ENCODE measurements around the gene ZNF865.

Gene ZNF865

DNA sequence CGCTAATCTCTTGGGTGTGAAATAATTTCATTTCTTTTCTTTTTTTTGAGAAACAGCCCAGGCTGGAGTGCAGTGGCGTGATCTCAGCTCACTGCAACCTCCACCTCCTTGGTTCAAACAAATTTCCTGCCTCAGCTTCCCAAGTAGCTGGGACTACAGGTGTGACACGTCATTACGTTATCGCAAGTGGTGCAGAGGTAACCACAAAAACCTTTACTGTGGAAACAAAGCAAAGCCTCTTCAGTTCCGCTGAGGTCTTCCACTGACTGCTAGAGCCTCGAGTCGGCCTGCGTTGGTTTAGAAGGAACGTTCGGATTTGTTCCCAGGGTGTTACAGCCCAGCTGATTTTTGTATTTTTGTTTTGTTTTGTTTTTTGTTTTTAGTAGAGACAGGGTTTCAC is 20.9 kb downstream of the ZNF865 start:
- no peak for DNase-seq

DNA sequence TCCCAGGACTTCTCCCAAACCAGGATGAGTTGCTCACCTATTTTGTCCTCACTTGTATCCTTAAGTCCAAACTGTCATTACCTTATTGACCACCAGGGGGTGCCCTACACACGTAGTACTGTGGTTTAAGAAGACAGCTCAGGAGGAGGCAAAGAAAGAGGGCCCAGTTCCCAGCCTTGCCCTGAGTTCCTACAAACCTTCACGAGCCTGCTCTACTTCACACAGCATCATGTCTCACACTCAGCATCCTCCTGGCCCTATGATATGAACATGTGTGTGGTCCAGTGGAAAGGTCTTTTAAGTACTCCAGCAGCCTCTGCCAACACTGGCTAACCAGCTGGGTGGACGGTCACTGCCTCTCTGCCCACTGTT is 27.0 kb downstream of the ZNF865 start:
- DNase-seq, result peak; percentile 53

DNA sequence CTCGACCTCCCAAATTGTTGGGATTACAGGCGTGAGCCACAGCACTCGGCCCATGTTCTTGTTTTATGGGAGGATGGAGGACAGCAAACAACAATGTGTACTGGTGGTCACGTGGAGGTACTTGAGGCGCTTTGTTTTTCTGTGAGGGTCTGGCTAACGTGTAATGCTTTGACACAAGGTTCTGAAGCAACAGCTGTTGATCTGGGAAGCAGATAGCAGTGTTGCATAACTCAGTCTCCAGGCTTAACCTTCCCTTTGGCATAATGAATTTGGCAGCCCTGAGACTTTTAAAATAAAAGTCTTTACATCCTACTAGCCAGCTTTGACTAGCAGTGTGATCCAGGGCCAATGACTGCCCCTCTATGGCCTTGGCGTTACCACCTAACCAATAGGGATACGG is 28.4 kb downstream of the ZNF865 start:
- DNase-seq, result no peak

DNA sequence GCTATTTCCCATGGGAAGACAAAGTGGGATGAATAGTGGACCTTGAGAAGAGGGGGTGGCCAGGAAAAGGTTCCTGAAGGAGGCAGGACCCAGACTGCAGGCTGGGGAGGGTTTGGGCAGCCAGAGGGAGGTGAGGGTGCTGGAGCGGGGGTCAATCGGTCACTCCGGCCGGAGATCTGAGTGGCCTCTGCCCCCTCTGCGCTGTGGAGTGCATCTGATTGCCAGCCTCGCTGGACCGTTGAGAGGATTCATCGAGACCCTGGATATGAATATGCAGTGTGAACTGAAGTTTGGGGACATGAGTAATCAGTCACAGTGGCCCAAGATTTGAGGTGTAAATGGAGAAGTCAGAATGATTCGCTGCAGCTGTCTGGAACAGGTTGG is 29.9 kb downstream of the ZNF865 start:
- no peak for DNase-seq

DNA sequence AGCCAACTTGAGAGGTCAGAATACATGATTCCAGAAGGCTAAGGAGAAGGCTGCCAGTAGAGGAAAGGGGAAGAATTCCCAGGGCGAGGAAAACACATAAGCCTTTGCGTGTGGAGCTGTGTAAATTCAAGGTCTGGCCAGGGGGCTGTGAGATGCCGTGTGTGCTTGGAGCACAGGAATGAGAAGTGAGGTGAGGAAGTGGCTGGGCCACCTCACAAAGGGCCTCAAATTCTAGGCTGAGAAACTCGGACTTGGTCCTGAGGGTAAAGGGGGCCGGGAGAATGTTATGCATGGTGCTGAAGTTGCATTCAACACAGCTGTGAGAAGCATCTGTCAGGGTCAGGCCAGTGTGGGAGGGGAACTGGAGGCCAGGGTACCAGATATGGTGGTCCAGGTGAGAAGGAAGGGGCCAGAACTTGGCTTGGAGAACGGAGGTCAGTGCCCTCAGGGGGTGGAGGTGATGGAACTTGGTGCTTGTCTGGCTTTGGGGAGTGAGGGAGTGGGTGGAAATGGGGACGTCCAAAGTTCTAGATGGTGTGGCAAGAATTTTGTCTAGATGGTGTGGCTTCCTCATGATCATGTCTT is 30.5 kb downstream of the ZNF865 start:
- no peak for DNase-seq

DNA sequence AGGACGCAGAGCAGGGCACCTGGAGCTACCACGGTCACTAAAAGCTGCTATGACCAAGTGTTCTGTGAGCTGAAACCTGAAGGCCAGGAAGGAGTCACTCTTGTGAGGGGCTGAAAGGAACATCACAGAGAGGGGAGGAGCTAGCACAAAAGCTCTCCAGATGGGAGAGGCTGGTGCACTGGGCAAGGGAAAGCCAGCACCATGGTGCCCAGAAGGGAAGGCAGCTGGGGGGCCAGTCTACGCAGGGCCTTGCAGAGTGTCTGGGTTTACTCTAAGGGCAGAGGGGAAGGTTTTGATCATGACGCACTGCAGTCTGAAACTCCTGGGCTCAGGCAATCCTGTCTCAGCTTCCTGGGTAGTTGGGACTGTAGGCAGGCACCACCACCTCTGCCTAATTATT is 31.3 kb downstream of the ZNF865 start:
- DNase-seq, result no peak

DNA sequence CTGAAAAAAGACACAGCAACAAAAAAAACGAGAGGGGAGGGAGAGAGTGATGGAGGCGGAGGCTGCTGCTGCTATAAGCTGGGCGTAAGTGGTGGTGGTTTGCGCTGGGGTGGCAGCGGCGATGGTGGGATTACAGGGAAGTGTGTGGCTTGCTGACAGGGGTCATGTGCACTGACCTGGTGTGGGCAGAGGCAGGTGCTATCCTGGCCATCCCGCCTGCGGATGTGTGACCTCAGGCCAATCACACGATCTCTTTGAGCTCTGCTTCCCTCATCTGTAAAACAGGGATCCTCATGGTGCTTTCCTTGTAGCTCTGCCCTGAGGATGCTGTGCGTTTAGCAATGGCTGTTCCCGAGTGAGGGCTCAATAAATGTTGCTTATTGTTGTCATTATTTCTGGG is 32.1 kb downstream of the ZNF865 start:
- DNase-seq, result no peak

DNA sequence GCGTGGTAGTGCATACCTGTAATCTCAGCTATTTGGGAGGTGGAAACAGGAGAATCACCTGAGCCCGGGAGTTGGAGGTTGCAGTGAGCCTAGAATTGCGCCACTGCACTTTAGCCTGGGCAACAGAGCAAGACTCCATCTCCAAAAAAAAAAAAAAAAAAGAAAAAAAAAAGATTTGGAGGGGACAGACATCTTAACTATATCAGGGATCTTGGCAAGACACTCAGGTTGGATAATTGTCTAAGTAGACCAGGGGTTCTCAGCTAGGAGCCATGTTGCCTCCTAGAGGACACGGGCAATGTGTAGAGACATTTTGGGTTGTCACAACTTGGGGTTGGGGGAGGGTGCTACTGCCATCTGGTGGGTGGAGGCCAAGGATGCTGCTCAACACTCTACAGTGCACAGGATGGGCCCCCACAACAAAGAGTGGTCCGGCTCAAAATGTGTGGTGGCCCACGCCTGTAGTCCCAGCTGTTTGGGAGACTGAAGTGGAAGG is 33.5 kb downstream of the ZNF865 start:
- DNase-seq, result no peak

DNA sequence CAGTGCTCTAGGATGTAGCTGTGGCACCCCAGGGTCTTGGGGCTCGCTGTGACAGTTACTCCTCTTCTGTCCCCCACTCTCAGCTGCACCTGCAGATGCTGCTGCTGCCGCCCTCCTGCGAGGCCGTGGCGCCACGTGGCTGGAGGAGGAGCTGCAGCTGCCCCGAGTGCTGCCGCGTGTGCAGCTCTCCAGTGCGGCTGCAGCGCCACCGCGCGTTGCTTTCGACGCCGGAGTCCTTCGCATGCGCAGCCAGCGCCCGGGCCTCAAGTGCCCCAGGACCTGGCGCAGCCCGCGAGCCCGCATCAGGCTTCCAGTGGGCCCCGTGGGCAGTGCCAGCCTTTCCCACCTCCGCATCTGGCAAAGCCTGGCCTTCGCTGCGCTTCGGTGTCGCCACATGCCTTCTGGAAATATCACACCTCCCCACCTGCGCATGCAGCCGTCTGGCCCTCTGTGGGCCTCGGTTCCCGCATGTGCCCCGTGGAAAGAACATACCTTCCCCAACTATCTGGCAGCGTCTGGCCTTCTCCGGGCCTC is 34.7 kb downstream of the ZNF865 start:
- peak; percentile 83 for DNase-seq

DNA sequence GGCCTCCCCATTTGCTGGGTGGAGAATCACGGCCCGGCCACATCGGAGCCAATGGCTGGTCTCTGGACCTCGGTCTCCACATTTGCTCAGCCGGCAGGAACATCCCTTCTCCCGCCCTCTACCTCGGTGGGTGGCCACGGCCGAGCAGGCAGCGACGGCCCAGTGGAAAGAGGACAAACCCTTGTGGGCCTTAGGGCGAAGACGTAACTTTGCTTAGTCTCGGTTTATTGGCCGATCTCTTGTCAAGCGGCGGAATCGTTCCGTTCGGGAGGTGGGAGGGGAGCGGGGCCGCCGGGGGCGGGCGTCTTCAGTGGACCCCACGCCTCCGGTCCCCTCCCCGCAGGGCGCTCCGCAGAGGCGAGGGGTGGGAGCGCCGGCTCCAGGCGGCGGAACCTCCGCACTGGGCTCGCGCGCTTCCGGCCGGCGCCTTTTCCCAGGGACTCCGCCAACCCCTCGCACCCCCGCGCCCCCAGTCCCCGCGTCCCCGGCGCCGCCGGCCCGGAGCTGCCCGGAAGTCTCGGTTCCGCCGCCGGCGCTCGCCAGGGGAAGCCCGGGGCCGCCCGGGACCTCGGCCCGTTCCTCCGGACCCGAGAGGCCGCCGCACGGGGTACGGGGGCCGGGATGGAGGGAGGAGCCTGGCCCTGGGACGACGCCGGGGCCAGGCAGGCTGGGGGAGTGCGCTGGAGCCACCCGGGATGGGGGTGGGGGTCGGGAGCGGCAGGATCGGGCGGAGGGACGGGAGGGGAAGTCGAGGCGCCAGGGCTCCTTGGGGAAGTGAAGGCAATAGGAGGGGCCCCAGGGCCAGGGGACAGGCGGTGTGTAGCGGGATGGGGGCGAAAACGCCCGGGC is 35.4 kb downstream of the ZNF865 start, which contains the start of gene ZNF580:
Gene ZNF580, plus strand, starts transcription at position 426 of the 849 bp plus-strand sequence. CDS start 1,507 bp downstream, outside the sequence.
- DNase-seq, result peak; percentile 53

DNA sequence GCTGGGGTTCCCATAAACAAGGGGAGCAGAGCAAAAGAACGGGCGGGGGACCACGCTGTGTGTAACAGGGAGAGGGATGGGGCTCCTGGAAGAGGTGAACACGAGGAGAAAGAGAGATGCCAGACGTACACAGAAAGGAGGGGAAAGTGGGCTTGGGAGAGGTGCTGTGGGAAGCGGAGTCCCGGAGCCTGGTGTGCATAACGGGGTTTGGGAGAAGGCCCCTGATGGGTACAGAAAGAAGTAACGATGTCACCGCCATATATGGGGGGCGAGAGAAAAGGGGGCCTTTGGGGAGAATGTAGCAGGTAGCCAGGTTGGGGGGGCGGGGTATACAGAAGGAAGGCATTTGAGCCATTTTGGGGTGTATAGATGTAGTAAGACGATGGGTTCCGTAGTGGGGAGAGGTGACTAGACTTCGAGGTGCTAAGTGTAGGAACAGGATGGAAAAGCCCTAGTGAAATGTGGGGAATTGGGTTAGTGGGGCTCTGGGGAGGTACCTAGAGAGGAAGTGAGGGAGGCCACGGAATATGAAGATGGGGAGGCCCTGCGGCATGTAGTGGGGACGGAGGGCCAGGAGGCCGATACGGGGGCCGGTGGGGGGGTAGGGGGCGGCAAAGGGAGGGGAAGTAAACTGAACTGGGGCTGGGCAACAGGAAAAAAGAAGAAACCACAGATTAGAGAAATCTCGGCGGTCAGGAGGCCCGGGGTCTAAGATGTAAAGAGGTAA is 36.1 kb downstream of the ZNF865 start:
- no peak for DNase-seq

DNA sequence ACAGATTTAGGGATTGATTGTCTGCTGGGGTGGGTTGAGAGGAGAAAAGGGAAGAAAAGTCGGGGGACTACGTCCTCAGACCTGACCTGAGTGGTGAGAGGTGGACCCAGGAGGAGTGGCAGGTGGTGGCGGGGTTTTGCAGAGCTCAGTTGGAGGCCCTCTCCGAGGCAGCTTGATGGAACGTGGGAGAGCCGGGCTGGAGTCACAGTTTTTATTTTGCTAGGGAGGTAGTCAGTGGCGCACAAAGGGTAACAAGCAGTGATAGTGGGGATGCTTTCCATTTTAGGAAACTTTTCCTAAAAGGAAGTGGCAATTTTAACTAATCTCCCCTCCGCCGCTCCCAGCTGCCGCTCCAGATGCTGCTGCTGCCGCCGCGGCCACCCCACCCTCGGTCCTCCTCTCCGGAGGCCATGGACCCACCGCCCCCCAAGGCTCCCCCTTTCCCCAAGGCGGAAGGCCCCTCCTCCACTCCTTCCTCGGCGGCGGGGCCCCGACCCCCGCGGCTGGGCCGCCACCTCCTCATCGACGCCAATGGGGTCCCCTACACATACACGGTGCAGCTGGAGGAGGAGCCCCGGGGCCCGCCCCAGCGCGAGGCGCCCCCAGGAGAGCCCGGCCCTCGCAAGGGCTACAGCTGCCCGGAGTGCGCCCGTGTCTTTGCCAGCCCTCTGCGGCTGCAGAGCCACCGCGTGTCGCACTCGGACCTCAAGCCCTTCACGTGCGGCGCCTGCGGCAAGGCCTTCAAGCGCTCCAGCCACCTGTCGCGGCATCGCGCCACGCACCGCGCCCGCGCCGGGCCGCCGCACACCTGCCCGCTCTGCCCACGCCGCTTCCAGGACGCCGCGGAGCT is 36.9 kb downstream of the ZNF865 start:
- DNase-seq, result no peak

DNA sequence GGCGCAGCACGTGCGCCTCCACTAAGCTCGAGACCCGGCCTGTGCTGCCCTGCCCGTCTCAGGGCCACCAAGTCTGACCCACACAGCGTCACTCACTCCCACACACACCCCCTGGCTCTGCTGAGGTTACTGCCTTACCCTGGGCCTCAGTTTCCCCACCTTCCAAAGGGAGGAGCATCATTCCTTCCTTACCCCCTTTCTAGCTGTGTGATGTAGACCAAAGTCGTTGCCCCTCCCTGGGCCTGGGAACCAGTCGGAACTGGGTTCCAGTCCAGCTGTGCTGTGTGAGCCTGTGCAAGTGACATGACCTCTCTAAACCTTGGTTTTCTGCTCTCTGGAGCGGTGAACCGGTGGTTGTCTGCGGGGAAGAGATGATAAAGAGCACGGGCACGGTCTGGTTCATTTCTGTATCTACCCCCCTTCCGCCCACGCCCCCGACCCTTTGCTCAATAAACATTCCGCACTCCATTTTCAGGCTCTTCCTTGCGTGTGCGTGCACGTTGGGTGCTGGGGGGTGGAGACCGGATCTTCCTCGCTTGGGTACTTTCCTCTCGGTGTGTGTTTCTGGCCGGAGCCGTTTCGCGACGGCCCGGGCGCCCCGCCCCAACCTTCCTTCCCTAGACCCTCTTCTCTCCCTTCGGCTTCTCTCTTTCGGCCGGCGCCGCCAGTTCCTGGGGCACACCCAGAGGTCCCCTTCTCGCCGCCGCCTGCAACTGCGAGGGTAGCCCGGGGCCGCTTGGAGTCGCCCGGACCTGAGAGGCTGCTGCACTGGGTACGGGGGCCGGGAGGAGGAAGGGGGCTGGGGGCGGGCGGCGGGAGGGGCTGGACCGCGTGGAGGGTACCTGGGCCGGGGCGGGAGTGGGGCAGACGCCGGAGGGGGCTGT is 37.8 kb downstream of the ZNF865 start, which contains the start of gene ZNF581:
Gene ZNF581, plus strand, starts transcription at position 647 of the 884 bp plus-strand sequence. CDS start 923 bp downstream, outside the sequence.
- peak; percentile 43 for DNase-seq

DNA sequence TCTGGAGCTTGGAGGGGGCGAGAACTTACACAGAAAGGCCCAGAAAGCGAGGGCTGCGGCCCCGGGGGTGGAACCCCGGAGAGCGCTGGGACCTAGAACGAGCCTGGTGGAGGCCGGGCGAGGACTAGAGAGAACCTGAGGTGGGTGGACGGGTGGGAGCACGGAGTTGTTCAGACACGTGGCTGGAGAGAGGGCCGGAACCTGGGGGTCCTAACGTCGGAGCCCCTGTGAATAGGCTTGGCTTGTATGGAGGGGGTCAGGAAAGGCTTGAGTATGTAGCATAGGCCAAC is 38.4 kb downstream of the ZNF865 start:
- no peak for DNase-seq

DNA sequence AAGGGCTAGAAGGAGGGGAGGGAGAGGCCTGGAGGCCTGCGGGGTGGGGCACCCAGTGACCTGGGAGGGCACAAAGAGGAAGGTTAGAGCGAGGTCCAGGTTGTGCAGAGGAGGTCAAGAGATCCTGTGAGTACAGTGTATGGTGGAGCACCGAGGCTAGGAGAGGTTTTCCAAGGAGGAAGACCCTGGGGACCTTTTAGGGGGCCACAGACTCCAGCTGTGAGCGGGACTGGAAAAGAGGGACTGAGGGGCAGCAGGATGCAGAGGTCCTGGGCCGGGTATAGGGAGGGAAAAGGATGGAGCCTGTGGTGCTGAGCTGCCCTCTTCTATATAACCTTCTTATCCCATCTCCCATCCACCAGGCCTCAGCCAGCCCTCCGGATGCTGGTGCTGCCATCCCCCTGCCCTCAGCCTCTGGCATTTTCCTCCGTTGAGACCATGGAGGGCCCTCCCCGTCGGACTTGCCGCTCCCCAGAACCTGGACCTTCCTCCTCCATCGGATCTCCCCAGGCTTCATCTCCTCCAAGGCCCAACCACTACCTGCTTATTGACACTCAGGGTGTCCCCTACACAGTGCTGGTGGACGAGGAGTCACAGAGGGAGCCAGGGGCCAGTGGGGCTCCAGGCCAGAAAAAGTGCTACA is 38.9 kb downstream of the ZNF865 start:
- DNase-seq, result no peak

DNA sequence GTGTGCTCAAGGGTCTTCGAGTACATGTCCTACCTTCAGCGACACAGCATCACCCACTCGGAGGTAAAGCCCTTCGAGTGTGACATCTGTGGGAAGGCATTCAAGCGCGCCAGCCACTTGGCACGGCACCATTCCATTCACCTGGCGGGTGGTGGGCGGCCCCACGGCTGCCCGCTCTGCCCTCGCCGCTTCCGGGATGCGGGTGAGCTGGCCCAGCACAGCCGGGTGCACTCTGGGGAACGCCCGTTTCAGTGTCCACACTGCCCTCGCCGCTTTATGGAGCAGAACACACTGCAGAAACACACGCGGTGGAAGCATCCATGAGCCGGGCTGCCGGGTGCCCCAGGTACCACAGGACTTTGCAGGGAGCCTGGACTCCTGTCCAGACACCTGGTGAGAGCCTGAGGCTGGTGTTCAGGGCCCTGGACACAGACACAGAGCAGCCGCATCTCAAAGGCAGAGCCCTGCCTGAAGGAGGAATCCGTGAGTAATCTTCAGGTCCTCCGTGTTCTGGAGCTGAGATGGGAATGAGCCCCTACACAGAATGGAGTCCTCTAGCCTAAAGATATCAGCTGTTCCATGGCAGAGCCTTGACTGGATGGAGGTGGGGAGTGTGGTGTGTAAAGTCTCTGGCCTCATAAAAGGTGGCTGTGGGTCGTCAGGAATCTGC is 39.5 kb downstream of the ZNF865 start:
- no peak for DNase-seq

DNA sequence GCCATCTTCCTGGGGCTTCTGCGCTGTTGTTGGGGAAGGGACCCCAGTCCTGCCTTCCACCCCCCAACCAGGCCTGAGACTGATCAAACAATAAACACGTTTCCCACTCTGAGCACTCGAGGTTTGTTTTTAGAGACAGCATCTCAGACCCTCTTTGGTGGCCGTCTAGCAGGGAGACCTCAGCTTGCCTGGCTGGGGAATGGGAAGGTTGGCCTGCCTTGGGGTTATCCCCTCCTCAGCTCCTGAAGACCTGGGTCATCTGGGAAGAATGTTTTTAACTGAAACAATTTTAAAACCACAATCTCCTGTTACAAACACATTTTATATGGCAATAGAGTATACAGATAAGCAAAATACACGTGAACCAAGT is 40.0 kb downstream of the ZNF865 start:
- no peak for DNase-seq

DNA sequence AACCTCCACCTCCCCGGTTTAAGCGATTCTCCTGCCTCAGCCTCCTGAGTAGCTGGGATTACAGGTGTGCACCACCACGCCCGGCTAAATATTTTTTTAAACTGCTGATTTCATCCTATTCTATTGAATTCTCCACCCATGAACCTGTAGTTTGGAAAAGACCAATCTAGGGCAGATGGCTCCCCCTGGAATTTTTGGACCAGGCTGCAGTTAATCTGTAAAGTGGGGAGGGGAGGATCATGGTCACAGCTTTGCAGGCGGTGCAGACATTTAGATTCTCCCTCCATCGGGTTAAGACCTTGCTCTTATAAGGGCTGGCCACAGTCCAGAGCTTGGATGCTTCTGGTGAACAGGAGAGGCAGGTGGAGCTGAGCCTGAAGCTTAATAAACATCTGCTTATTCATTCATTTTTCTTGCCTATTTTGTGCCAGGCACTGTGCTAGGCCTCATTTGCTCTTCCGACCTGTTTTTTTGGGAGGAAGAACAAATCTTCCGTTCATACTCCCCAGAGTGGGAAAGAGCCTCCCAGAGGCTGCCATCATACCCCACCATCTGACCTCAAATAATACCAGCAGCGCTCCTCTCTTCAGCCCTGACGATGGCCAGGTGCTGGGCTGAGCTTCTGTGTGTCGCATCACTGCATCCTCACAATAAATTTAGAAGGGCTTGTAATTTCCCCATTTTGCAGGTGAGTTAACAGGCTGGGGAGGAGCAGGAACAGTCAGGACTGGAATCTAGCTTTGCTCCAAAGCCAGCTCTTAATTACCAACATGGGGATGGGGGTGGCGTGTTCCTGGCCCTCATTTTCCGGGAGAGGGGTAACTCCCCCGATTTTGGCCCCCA is 41.7 kb downstream of the ZNF865 start:
- no peak for DNase-seq

Measured in NCI-H510A (cell line).